DOHH2 (cell line): ENCODE measurements around the gene PAMR1.

ENCODE experiments used
- H3F3A ChIP-seq: fragments of 200-600 bp; sonication (generic), shearing (Covaris generic); 2 replicates; pipeline ENCODE4 v1.6.0; 2016; ENCODE audit warnings: antibody characterized with exemption, mild to moderate bottlenecking; ENCODE audit not compliant: control insufficient read depth, insufficient read depth
- H3K27ac ChIP-seq: fragments of 200-600 bp; sonication (generic); 2 replicates; pipeline ENCODE4 v1.5.1; 2014; ENCODE audit warnings: low read depth, mild to moderate bottlenecking, low read length, moderate library complexity
- H3K27me3 ChIP-seq: fragments of 200-600 bp; sonication (generic); 2 replicates; pipeline ENCODE4 v1.6.1; 2014; ENCODE audit warnings: mild to moderate bottlenecking, low read length, mixed read lengths; ENCODE audit not compliant: control insufficient read depth
- H3K36me3 ChIP-seq: fragments of 200-600 bp; sonication (generic); 2 replicates; pipeline ENCODE4 v1.6.1; 2014; ENCODE audit warnings: mild to moderate bottlenecking, low read length, moderate library complexity, mixed read lengths; ENCODE audit not compliant: control insufficient read depth
- H3K4me1 ChIP-seq: fragments of 200-600 bp; sonication (generic); 2 replicates; pipeline ENCODE4 v1.6.1; 2014; ENCODE audit warnings: mild to moderate bottlenecking, low read length, mixed read lengths; ENCODE audit not compliant: control insufficient read depth
- H3K4me2 ChIP-seq: fragments of 200-600 bp; sonication (generic); 2 replicates; pipeline ENCODE4 v1.6.0; 2014; ENCODE audit warnings: mild to moderate bottlenecking, low read length, moderate library complexity
- H3K4me3 ChIP-seq: fragments of 200-600 bp; sonication (generic); 2 replicates; pipeline ENCODE4 v1.5.1; 2014; ENCODE audit warnings: mild to moderate bottlenecking, low read length, mixed read lengths
- H3K79me2 ChIP-seq: fragments of 200-600 bp; sonication (generic); 2 replicates; pipeline ENCODE4 v1.6.1; 2014; ENCODE audit warnings: mild to moderate bottlenecking, low read length, mixed read lengths; ENCODE audit not compliant: control insufficient read depth
- H3K9me2 ChIP-seq: fragments of 200-600 bp; sonication (generic); replicated peaks from 2 replicates; pipeline ENCODE4 v1.6.1; 2014; ENCODE audit warnings: mild to moderate bottlenecking, low read length, mixed read lengths; ENCODE audit not compliant: control insufficient read depth
- H3K9me3 ChIP-seq: fragments of 200-600 bp; sonication (generic); 2 replicates; pipeline ENCODE4 v1.6.1; 2014; ENCODE audit warnings: antibody characterized with exemption, low read length, mixed read lengths; ENCODE audit not compliant: control insufficient read depth, insufficient read depth
- H4K20me1 ChIP-seq: fragments of 200-600 bp; sonication (generic); 2 replicates; pipeline ENCODE4 v1.6.0; 2014; ENCODE audit warnings: low read depth, mild to moderate bottlenecking, antibody characterized with exemption, low read length, moderate library complexity; ENCODE audit not compliant: control insufficient read depth, insufficient read depth
- CTCF ChIP-seq: fragments of 200-600 bp; sonication (generic); IDR thresholded peaks from one replicate; pipeline ENCODE4 v1.5.1; 2014; ENCODE audit warnings: antibody characterized with exemption, mild to moderate bottlenecking, low read depth, low read length; ENCODE audit not compliant: poor library complexity, severe bottlenecking
- EZH2phosphoT487 ChIP-seq: fragments of 200-600 bp; sonication (generic); IDR thresholded peaks from 2 replicates; pipeline ENCODE4 v1.6.1; 2017; ENCODE audit warnings: borderline replicate concordance, mild to moderate bottlenecking, antibody characterized with exemption, low read length, moderate library complexity, mixed read lengths

The PAMR1 gene

GRCh38 chr11:35484435-35484834 is 41.0 kb downstream of the PAMR1 start:
- Histone ChIP-seq H3F3A (no peaks in the 10 kb centered on the region), H3K79me2 (no peaks in the 10 kb centered on the region), H3K36me3 (no peaks in the 10 kb centered on the region), H3K4me3 (no peak overlapping the region), H3K27me3 (no peaks in the 10 kb centered on the region), H3K9me3 (no peaks in the 10 kb centered on the region), H3K4me2 (no peak overlapping the region), H3K9me2 (no peaks in the 10 kb centered on the region), H3K27ac (no peak overlapping the region), H4K20me1 (no peaks in the 10 kb centered on the region), H3K4me1 (no peaks in the 10 kb centered on the region)
- no peak for TF ChIP-seq CTCF
- no peak for TF ChIP-seq EZH2phosphoT487

GRCh38 chr11:35483131-35483820 is 42.1 kb downstream of the PAMR1 start:
- Histone ChIP-seq H3F3A (no peaks in the 10 kb centered on the region), H3K36me3 (no peaks in the 10 kb centered on the region), H3K4me2 (no peak overlapping the region), H3K9me3 (no peaks in the 10 kb centered on the region), H3K4me1 (no peaks in the 10 kb centered on the region), H3K9me2 (no peaks in the 10 kb centered on the region), H3K27me3 (no peaks in the 10 kb centered on the region), H3K4me3 (no peak overlapping the region), H3K27ac (no peak overlapping the region), H4K20me1 (no peaks in the 10 kb centered on the region), H3K79me2 (no peaks in the 10 kb centered on the region)
- no peak for TF ChIP-seq CTCF
- no peak for TF ChIP-seq EZH2phosphoT487

- Histone ChIP-seq H3K9me3 (no peaks in the 10 kb centered on the region), H3K36me3 (no peaks in the 10 kb centered on the region), H3K9me2 (no peaks in the 10 kb centered on the region), H4K20me1 (no peaks in the 10 kb centered on the region), H3F3A (no peaks in the 10 kb centered on the region), H3K4me2 (no peak overlapping the region), H3K27ac (no peak overlapping the region), H3K27me3 (no peaks in the 10 kb centered on the region), H3K79me2 (no peaks in the 10 kb centered on the region), H3K4me3 (no peak overlapping the region), H3K4me1 (no peaks in the 10 kb centered on the region)
- TF ChIP-seq EZH2phosphoT487 (no peak), CTCF (no peak)
Observed at GRCh38 chr11:35479731-35480130, 45.7 kb downstream of the PAMR1 start.
